Measurements from ENCODE around the gene ARHGAP31.

GRCh38 chr3:119295816-119296726 is 1.9 kb downstream of the ARHGAP31 start:
- TF ChIP-seq CTCF (IDR thresholded peaks at IDR 0.05; ENCODE audit: low read depth, low read length, poor library complexity, severe bottlenecking) (no peak), EZH2phosphoT487 (IDR thresholded peaks at IDR 0.05; ENCODE audit: borderline replicate concordance, low read length) (no peak)
